GM12801 (cell line): ENCODE results near the gene KNG1.

ENCODE experiments used
- TF ChIP-seq, protein P1 (sequence below): IDR thresholded peaks from one replicate; pipeline ENCODE4 v1.5.1; 2011; ENCODE audit warnings: control low read depth; ENCODE audit not compliant: insufficient read length; ENCODE audit errors: extremely low read depth

The KNG1 gene

GRCh38 chr3:186784820-186785494, 67.8 kb downstream of the KNG1 start:
- TF ChIP-seq, protein P1, sequence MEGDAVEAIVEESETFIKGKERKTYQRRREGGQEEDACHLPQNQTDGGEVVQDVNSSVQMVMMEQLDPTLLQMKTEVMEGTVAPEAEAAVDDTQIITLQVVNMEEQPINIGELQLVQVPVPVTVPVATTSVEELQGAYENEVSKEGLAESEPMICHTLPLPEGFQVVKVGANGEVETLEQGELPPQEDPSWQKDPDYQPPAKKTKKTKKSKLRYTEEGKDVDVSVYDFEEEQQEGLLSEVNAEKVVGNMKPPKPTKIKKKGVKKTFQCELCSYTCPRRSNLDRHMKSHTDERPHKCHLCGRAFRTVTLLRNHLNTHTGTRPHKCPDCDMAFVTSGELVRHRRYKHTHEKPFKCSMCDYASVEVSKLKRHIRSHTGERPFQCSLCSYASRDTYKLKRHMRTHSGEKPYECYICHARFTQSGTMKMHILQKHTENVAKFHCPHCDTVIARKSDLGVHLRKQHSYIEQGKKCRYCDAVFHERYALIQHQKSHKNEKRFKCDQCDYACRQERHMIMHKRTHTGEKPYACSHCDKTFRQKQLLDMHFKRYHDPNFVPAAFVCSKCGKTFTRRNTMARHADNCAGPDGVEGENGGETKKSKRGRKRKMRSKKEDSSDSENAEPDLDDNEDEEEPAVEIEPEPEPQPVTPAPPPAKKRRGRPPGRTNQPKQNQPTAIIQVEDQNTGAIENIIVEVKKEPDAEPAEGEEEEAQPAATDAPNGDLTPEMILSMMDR = no peak

DNA sequence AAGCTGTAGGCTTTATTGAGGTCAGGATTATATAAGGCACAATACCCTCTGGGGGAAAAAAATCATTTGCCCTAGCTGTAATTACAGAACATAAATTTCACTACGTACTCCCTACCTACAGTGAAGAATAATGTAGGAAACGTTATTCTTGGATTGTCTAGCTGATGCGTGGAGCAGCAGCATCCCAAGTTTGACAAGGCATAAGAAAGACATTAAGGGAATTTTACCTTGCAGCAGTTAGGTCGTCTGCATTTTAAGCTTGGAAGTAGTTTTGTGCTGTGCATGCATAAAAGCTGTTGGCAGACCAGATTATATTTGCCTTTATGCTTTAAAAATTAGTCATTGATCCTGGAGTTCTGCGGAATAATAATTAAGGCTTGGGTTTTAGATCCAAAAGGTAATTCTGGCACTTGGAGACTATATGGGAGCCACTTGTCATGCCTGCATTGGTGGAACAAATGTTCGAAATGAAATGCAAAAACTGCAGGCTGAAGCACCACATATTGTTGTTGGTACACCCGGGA, 68.4 kb downstream of the KNG1 start:
- TF ChIP-seq, protein P1 = no peak

GRCh38 chr3:186786922-186787321, 69.8 kb downstream of the KNG1 start:
- TF ChIP-seq, protein P1 = no peak

DNA sequence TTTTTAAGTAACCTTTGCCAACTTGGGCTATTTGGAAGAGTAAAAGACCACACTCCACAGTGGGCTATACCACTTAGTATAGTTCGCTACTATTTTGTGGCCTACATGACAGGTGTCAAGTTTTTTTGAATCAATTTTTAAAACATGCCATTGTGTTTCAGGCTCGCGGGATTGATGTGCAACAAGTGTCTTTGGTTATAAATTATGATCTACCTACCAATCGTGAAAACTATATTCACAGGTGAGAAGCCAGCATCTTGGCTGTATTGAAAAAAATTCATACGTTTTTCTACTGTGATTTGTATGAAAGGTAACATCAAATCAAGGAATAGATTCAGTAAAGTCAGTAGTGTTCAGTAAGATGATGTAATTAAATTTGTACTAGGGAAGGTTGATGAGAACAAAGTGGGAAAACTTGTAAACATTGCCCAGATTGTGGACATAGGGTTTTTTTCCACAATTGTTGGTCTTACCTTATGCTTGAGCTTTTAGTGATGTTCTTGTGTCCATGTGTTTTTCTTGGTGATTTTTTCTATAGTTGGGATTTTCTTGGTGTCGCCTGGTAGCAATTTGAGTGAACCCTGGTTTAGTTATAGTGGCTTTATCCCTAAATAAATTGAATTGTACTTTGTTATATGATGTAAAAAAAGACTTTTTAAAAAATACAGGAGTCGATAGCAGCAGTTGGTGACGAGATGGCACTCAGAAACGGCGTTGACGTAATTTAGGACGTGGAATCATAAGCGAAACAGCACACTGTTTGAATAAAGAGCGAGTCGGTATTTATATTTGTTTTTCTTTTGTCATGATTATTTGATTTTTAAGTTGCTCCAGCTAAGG, 70.7 kb downstream of the KNG1 start:
- TF ChIP-seq, protein P1 = no peak

GRCh38 chr3:186788482-186789370, 71.6 kb downstream of the KNG1 start:
- TF ChIP-seq, protein P1 = no peak

GRCh38 chr3:186789554-186790260, 72.5 kb downstream of the KNG1 start:
- TF ChIP-seq, protein P1 = no peak
